Glutamatergic neuron (in vitro differentiated cells): ENCODE results near the gene SPI1. TPM values are rescaled to one million over a fixed set of nuclear protein-coding genes. Genes with fewer than 3 reads are reported as not detected.

Source experiments
- DNase-seq: peaks from one replicate; pipeline ENCODE4 v3.0.0; 2022
- H3K27ac Mint-ChIP-seq: one replicate; pipeline ENCODE4 v1.8.0; 2020; ENCODE audit warnings: mild to moderate bottlenecking, mixed read lengths, inconsistent platforms; ENCODE audit not compliant: unreplicated experiment
- H3K27me3 Mint-ChIP-seq: one replicate; pipeline ENCODE4 v1.8.0; 2020; ENCODE audit warnings: mild to moderate bottlenecking, moderate library complexity, mixed read lengths, inconsistent platforms; ENCODE audit not compliant: unreplicated experiment
- H3K36me3 Mint-ChIP-seq: one replicate; pipeline ENCODE4 v1.8.0; 2020; ENCODE audit warnings: mild to moderate bottlenecking, mixed read lengths, inconsistent platforms; ENCODE audit not compliant: unreplicated experiment
- H3K4me1 Mint-ChIP-seq: one replicate; pipeline ENCODE4 v1.8.0; 2020; ENCODE audit warnings: mild to moderate bottlenecking, low read depth, mixed read lengths, inconsistent platforms; ENCODE audit not compliant: unreplicated experiment
- H3K4me3 Mint-ChIP-seq: one replicate; pipeline ENCODE4 v1.8.0; 2020; ENCODE audit warnings: mild to moderate bottlenecking, mixed read lengths, inconsistent platforms; ENCODE audit not compliant: unreplicated experiment
- H3K9me3 Mint-ChIP-seq: one replicate; pipeline ENCODE4 v1.8.0; 2020; ENCODE audit warnings: mild to moderate bottlenecking, moderate library complexity, mixed read lengths, inconsistent platforms; ENCODE audit not compliant: unreplicated experiment
- total RNA-seq: library from RNA; stranded (reverse); fragmentation: NEBNext Ultra II Directional; extraction: Animal tissue kit (Norgen Biotek cat#: 25700); gene quantifications from one replicate; pipeline ENCODE4 v1.2.1, GENCODE V29; 2021; ENCODE audit not compliant: unreplicated experiment
- TF ChIP-seq, protein P1 (sequence below): fragments of 200-600 bp; sonication (generic); IDR thresholded peaks from one replicate; pipeline ENCODE4 v1.5.0; 2021; ENCODE audit not compliant: partially characterized antibody, unreplicated experiment

Gene SPI1
- total RNA-seq, 1 donor from 2014 or later: not detected

DNA sequence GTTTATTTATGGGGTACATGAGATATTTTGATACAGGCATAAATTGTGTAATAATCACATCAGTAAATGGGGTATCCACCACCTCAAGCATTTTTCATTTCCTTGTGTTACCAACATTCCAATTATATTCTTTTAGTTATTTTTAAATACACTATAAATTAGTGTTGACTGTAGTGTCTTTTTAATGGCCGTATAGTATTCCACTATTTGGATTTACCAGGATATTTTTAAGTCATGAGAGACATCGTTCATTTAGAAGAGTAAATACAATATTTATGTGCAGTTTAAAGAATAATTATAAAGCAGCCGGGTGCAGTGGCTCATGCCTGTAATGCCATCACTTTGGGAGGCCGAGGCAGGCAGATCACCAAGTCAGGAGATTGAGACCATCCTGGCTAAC lies 6.2 kb upstream of the SPI1 start:
- Mint-ChIP-seq H3K36me3 (no peaks in the 10 kb centered on the region), H3K4me3 (no peak overlapping the region)

DNA sequence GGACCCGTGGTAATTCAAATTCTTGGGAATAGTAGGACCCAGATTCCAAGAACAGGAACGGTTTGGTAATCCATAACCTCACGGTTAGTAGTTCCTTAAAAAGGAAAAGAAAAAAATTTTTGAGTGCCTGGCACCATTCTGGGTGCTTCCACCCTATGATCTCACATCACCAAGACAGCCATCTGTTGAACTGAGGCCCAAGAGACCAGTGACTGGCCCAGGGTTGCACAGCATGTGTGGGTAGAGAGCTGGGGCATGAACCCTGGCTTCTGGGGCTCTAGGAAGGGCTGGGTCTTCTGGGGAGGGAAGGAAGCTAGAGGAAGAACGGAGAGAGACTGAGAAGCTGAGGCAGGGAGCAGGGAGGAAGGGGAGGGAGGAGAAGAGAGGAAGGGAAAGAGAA lies 4.7 kb upstream of the SPI1 start:
- no peak overlapping the region for H3K4me3 Mint-ChIP-seq

More for the DNA sequence above, 6.2 kb upstream of the SPI1 start:
- Mint-ChIP-seq H3K4me1 (no peaks in the 10 kb centered on the region), H3K27me3 (no peaks in the 10 kb centered on the region), H3K27ac (no peak overlapping the region), H3K9me3 (peaks cover 2% of the 10 kb centered on the region)
- no peak for DNase-seq
- TF ChIP-seq, protein P1, sequence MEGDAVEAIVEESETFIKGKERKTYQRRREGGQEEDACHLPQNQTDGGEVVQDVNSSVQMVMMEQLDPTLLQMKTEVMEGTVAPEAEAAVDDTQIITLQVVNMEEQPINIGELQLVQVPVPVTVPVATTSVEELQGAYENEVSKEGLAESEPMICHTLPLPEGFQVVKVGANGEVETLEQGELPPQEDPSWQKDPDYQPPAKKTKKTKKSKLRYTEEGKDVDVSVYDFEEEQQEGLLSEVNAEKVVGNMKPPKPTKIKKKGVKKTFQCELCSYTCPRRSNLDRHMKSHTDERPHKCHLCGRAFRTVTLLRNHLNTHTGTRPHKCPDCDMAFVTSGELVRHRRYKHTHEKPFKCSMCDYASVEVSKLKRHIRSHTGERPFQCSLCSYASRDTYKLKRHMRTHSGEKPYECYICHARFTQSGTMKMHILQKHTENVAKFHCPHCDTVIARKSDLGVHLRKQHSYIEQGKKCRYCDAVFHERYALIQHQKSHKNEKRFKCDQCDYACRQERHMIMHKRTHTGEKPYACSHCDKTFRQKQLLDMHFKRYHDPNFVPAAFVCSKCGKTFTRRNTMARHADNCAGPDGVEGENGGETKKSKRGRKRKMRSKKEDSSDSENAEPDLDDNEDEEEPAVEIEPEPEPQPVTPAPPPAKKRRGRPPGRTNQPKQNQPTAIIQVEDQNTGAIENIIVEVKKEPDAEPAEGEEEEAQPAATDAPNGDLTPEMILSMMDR: no peak

DNA sequence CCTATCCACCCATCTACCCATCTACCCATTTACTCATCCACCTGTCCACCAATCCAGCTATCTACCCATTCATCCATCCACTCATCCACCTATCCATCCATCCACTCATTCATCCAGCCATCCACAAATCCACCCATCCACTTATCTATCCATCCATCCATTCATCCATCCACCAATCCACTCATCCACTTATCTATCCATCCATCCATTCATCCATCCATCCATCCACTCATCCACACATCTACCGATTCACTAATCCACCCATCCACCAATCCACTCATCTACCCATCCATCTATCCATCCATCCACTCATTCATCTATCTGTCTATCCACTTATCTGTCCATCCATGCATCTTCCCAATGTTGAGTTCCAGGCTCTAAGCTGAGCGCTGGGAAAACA lies 1.7 kb upstream of the SPI1 start:
- TF ChIP-seq, protein P1: no peak
- H3K4me1 Mint-ChIP-seq: no peaks in the 10 kb centered on the region
- no peaks in the 10 kb centered on the region for H3K27me3 Mint-ChIP-seq
- H3K4me3 Mint-ChIP-seq: no peak overlapping the region
- H3K27ac Mint-ChIP-seq: no peak overlapping the region
- H3K36me3 Mint-ChIP-seq: no peaks in the 10 kb centered on the region
- peaks cover 2% of the 10 kb centered on the region for H3K9me3 Mint-ChIP-seq
- no peak for DNase-seq

More for the DNA sequence above, 4.7 kb upstream of the SPI1 start:
- no peaks in the 10 kb centered on the region for H3K4me1 Mint-ChIP-seq
- H3K36me3 Mint-ChIP-seq: no peaks in the 10 kb centered on the region
- TF ChIP-seq, protein P1: no peak
- no peaks in the 10 kb centered on the region for H3K27me3 Mint-ChIP-seq
- peaks cover 2% of the 10 kb centered on the region for H3K9me3 Mint-ChIP-seq
- DNase-seq: no peak
- no peak overlapping the region for H3K27ac Mint-ChIP-seq

DNA sequence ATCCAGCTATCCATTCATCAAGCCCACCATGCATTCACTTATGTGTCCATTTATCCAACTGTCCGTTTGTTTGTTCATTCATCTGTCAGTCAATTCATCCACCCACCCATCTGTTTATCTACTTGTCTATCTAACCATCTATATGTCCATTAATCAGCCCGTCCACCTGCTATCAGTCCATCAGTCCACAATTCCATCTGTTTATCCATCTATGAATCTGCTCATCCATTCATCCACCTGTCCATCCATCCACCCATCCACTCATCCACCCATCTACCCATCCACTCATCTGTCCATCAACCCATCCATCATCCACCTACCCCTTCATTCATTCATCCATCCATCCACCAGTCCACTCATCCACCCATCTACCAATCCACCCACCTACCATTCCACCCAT lies 970 bp upstream of the SPI1 start:
- DNase-seq: no peak
- TF ChIP-seq, protein P1: no peak

DNA sequence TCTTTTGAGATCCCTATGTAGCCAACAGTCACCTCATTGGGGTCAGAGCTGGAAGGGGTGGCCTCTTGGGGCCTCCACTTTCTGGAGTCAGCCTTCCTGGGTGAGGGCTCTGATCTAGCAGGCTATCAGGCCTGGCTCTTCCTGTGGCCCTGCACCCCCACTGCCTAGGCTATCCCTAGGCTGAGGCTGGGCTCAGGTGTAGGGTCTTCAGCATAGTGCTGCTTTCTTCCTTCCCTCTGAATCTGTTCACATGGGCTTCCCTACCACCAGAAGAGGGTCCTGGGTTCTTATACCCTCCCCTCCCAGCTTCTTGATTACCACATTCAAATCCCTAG lies 456 bp upstream of the SPI1 start:
- H3K27me3 Mint-ChIP-seq: no peaks in the 10 kb centered on the region
- H3K36me3 Mint-ChIP-seq: no peaks in the 10 kb centered on the region
- DNase-seq: no peak
- no peaks in the 10 kb centered on the region for H3K4me1 Mint-ChIP-seq
- TF ChIP-seq, protein P1: no peak
- H3K9me3 Mint-ChIP-seq: peaks cover 2% of the 10 kb centered on the region
- H3K27ac Mint-ChIP-seq: no peak overlapping the region
- no peak overlapping the region for H3K4me3 Mint-ChIP-seq

More for the DNA sequence above, 970 bp upstream of the SPI1 start:
- peaks cover 2% of the 10 kb centered on the region for H3K9me3 Mint-ChIP-seq
- no peak overlapping the region for H3K27ac Mint-ChIP-seq
- no peaks in the 10 kb centered on the region for H3K27me3 Mint-ChIP-seq
- H3K4me1 Mint-ChIP-seq: no peaks in the 10 kb centered on the region
- H3K4me3 Mint-ChIP-seq: no peak overlapping the region
- no peaks in the 10 kb centered on the region for H3K36me3 Mint-ChIP-seq
